Measurements from ENCODE around the gene CDC37L1.

Gene CDC37L1

DNA sequence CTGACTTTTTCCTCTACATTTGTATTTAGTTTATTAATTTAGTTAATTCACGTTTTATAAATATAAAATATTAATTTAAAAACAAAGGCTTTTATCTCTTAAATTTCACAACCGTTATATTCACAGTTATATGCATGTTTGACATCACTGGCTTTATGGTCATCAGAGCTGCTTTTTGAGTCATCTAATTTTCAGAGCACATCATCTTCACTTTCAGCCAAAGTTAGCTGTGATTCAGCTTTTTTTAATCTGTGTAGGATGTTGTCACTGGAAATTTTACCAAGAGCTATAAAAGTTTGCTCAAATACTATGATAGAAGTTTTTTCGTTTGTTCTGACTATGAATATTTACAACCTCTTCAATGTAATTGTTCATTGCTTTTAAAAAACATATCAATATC is 12.4 kb downstream of the CDC37L1 start:
- no peak for ATAC-seq
- TF ChIP-seq SNAI2 (CRISPR knock-in tag; IDR thresholded peaks at IDR 0.05) = no peak
- no peak for TF ChIP-seq PATZ1 (CRISPR knock-in tag; IDR thresholded peaks at IDR 0.05; ENCODE audit: borderline replicate concordance)
- TF ChIP-seq TCF4 (CRISPR knock-in tag; IDR thresholded peaks at IDR 0.05; ENCODE audit: borderline replicate concordance) = no peak
- TF ChIP-seq ESRRG (CRISPR knock-in tag; IDR thresholded peaks at IDR 0.05) = no peak
- no peak for TF ChIP-seq ZC3H10 (CRISPR knock-in tag; IDR thresholded peaks at IDR 0.05)
- TF ChIP-seq OSR1 (CRISPR knock-in tag; IDR thresholded peaks at IDR 0.05) = no peak
- TF ChIP-seq, protein P1, sequence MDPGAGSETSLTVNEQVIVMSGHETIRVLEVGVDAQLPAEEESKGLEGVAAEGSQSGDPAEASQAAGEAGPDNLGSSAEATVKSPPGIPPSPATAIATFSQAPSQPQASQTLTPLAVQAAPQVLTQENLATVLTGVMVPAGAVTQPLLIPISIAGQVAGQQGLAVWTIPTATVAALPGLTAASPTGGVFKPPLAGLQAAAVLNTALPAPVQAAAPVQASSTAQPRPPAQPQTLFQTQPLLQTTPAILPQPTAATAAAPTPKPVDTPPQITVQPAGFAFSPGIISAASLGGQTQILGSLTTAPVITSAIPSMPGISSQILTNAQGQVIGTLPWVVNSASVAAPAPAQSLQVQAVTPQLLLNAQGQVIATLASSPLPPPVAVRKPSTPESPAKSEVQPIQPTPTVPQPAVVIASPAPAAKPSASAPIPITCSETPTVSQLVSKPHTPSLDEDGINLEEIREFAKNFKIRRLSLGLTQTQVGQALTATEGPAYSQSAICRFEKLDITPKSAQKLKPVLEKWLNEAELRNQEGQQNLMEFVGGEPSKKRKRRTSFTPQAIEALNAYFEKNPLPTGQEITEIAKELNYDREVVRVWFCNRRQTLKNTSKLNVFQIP (CRISPR knock-in tag; IDR thresholded peaks at IDR 0.05; ENCODE audit: borderline replicate concordance, low read depth) = no peak
- no peak for TF ChIP-seq ZNF8 (CRISPR knock-in tag; IDR thresholded peaks at IDR 0.05)
- TF ChIP-seq BACH2 (CRISPR knock-in tag; IDR thresholded peaks at IDR 0.05; ENCODE audit: borderline replicate concordance) = no peak
- TF ChIP-seq ZFP3 (CRISPR knock-in tag; IDR thresholded peaks at IDR 0.05) = no peak
- TF ChIP-seq, protein P2, sequence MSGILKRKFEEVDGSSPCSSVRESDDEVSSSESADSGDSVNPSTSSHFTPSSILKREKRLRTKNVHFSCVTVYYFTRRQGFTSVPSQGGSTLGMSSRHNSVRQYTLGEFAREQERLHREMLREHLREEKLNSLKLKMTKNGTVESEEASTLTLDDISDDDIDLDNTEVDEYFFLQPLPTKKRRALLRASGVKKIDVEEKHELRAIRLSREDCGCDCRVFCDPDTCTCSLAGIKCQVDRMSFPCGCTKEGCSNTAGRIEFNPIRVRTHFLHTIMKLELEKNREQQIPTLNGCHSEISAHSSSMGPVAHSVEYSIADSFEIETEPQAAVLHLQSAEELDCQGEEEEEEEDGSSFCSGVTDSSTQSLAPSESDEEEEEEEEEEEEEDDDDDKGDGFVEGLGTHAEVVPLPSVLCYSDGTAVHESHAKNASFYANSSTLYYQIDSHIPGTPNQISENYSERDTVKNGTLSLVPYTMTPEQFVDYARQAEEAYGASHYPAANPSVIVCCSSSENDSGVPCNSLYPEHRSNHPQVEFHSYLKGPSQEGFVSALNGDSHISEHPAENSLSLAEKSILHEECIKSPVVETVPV (CRISPR knock-in tag; IDR thresholded peaks at IDR 0.05) = no peak
- TF ChIP-seq GLIS3 (CRISPR knock-in tag; IDR thresholded peaks at IDR 0.05) = no peak
- no peak for TF ChIP-seq ARNTL (CRISPR knock-in tag; IDR thresholded peaks at IDR 0.05; ENCODE audit: borderline replicate concordance, low read depth)
- TF ChIP-seq ZFP30 (CRISPR knock-in tag; IDR thresholded peaks at IDR 0.05) = no peak
- no peak for TF ChIP-seq ZNF70 (CRISPR knock-in tag; IDR thresholded peaks at IDR 0.05)
- no peak for TF ChIP-seq PPARA (CRISPR knock-in tag; IDR thresholded peaks at IDR 0.05; ENCODE audit: borderline replicate concordance)
- no peak for TF ChIP-seq ZNF565 (CRISPR knock-in tag; conservative IDR thresholded peaks at IDR 0.05; ENCODE audit: low read depth)
- no peak for TF ChIP-seq ISL1 (CRISPR knock-in tag; IDR thresholded peaks at IDR 0.05)

DNA sequence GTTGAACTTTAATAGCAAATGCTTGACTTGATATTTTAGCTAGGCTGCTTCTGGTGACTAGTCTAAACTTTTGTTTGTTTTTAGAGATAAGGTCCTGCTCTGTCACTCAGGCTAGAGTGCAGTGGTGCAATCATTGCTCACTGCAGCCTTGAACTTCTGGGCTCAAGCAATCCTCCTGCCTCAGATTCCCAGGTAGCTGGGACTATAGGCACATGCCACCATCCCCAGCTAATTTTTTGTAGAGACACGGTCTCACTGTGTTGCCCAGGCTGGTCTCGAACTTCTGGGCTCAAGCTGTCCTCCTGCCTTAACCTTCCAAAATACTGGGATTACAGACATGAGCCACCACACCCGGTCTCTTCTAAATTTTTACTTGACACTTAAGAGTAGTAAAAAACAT is 20.7 kb downstream of the CDC37L1 start:
- TF ChIP-seq RARB (CRISPR knock-in tag; IDR thresholded peaks at IDR 0.05) (no peak), TCF4 (CRISPR knock-in tag; IDR thresholded peaks at IDR 0.05; ENCODE audit: borderline replicate concordance) (no peak), SNAI2 (CRISPR knock-in tag; IDR thresholded peaks at IDR 0.05) (no peak), ZNF8 (CRISPR knock-in tag; IDR thresholded peaks at IDR 0.05) (no peak), TOX (CRISPR knock-in tag; IDR thresholded peaks at IDR 0.05; ENCODE audit: borderline replicate concordance) (no peak), ZC3H10 (CRISPR knock-in tag; IDR thresholded peaks at IDR 0.05) (no peak), ARNTL (CRISPR knock-in tag; IDR thresholded peaks at IDR 0.05; ENCODE audit: borderline replicate concordance, low read depth) (no peak)
- TF ChIP-seq, protein P1 (CRISPR knock-in tag; IDR thresholded peaks at IDR 0.05; ENCODE audit: borderline replicate concordance, low read depth) = no peak
- TF ChIP-seq, protein P3, sequence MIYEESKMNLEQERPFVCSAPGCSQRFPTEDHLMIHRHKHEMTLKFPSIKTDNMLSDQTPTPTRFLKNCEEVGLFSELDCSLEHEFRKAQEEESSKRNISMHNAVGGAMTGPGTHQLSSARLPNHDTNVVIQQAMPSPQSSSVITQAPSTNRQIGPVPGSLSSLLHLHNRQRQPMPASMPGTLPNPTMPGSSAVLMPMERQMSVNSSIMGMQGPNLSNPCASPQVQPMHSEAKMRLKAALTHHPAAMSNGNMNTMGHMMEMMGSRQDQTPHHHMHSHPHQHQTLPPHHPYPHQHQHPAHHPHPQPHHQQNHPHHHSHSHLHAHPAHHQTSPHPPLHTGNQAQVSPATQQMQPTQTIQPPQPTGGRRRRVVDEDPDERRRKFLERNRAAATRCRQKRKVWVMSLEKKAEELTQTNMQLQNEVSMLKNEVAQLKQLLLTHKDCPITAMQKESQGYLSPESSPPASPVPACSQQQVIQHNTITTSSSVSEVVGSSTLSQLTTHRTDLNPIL (CRISPR knock-in tag; IDR thresholded peaks at IDR 0.05; ENCODE audit: low read depth) = no peak
- no peak for ATAC-seq

- ATAC-seq = no peak
- TF ChIP-seq ZNF70 (CRISPR knock-in tag; IDR thresholded peaks at IDR 0.05) = no peak
- TF ChIP-seq ISL1 (CRISPR knock-in tag; IDR thresholded peaks at IDR 0.05) = no peak
- no peak for TF ChIP-seq BACH2 (CRISPR knock-in tag; IDR thresholded peaks at IDR 0.05; ENCODE audit: borderline replicate concordance)
- TF ChIP-seq ZNF8 (CRISPR knock-in tag; IDR thresholded peaks at IDR 0.05) = no peak
- TF ChIP-seq ZFP30 (CRISPR knock-in tag; IDR thresholded peaks at IDR 0.05) = no peak
- no peak for TF ChIP-seq ESRRG (CRISPR knock-in tag; IDR thresholded peaks at IDR 0.05)
- TF ChIP-seq, protein P3 (CRISPR knock-in tag; IDR thresholded peaks at IDR 0.05; ENCODE audit: low read depth) = no peak
These were observed 21.6 kb downstream of the CDC37L1 start for GRCh38 chr9:4700932-4701331.

All from SK-N-SH treated with all-trans-retinoic acid at 6 μM for 48 hours (cell line).